Right renal cortex interstitium (tissue), 3 donors: ENCODE results near the gene ZDHHC12. TPM values are rescaled to one million over a fixed set of nuclear protein-coding genes. Genes with fewer than 3 reads are reported as not detected.

Experiments
- DNase-seq, 3 donors: peaks; one replicate each; pipeline ENCODE4 v3.0.0-alpha.2; 2013; ENCODE audit warnings: low read depth in 3 of 3, low spot score in 2 of 3
- polyA plus RNA-seq, 3 donors: library from polyadenylated mRNA; unstranded; fragments of 120-200 nt; gene quantifications; one replicate each; pipeline ENCODE4 v1.2.1, GENCODE V29; 2013; ENCODE audit not compliant: insufficient read length in 3 of 3

Gene ZDHHC12
- polyA plus RNA-seq, 3 donors: 14.4 to 19.5 (median 17.0) TPM

DNA sequence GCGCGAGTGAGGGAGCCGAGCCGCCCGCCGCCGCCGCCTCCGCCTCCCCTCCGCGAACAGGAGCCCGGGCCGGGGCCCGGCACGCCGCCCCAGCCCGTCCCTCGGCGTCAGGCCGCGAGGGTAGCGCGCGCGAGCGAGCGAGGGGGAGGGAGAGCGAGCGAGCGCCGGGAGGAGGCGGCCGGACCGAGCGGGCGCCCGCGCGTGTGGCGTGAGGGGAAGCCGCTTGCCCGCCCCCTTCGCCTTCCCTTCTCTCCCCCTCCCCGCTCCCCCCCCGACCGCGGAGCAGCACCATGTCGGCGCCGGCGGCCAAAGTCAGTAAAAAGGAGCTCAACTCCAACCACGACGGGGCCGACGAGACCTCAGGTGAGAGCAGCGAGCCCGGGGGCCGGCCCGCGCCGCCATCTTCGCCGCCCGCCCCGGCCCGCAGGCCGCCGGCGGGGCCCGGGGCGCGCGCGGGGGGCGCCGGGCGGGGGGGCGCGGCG, 34.6 kb downstream of the ZDHHC12 start:
- DNase-seq: no peak

GRCh38 chr9:128688501-128689292, 35.2 kb downstream of the ZDHHC12 start, which contains the start of gene SET:
Gene SET, plus strand, starts transcription at chr9:128689222. Its CDS starts 361 bp downstream, at chr9:128689583.
- peak in 2 of 3 donors; percentile 86 to 90 for DNase-seq

DNA sequence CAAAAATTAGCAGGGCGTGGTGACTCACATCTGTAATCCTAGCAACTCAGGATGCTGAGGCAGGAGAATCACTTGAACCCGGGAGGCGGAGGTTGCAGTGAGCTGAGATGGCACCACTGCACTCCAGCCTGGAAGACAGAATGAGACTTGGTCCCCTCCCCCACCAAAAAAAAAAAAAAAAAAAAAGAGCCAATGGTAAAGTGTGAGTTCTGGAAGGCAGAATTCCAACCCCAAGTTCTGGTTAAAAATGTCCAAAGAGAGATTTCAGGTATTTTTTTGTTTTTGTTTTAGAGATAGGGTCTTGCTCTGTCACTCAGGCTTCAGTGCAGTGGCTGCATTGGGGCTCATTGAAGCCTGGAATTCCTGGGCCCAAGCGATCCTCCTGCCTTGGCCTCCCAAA, 36.5 kb downstream of the ZDHHC12 start:
- no peak for DNase-seq

GRCh38 chr9:128685636-128686489, 38.1 kb downstream of the ZDHHC12 start:
- DNase-seq: no peak

DNA sequence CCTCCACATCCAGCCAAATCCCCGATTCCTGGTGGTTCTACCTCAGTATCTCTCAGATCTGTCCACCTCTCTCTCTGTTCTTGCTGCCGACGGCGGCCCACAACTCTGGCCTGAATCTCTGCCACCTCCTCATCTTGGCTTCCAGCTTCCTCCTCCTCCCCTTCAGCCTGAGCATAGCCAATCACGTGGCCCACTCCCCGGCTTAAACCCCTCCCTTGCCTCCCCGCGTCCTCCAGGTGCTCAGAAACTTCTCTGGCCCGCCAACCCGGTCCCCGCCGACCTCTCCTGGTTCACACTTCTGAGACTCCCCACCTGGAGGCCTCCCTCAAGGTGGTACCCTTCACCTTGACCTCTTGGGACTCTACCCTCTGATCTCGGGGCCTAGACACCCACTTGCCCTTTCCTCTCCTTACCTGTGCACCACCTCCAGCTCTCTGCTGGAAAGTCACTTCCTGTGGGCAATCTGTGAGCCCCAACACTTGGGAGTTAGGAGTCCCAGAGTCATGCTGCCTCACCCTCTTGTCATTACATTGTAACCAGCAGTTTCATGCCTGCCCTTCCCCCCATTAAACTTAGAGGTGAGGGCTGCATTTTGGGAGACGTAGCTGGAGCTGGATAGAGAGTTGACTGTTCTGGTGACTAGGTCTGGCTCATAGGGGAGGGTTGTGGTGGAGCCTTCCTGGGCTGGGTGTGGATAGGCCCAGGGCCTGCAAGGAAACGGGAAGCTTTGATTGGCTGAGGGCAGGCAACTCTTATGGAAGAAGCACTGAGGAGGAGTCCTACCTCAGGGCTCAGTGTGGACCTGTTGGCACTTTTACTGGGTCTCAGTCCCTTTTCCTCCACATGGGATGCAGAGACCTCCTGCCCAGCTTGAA, 39.4 kb downstream of the ZDHHC12 start:
- no peak for DNase-seq

- DNase-seq: no peak
Measured at GRCh38 chr9:128684065-128684324, 39.9 kb downstream of the ZDHHC12 start.

DNA sequence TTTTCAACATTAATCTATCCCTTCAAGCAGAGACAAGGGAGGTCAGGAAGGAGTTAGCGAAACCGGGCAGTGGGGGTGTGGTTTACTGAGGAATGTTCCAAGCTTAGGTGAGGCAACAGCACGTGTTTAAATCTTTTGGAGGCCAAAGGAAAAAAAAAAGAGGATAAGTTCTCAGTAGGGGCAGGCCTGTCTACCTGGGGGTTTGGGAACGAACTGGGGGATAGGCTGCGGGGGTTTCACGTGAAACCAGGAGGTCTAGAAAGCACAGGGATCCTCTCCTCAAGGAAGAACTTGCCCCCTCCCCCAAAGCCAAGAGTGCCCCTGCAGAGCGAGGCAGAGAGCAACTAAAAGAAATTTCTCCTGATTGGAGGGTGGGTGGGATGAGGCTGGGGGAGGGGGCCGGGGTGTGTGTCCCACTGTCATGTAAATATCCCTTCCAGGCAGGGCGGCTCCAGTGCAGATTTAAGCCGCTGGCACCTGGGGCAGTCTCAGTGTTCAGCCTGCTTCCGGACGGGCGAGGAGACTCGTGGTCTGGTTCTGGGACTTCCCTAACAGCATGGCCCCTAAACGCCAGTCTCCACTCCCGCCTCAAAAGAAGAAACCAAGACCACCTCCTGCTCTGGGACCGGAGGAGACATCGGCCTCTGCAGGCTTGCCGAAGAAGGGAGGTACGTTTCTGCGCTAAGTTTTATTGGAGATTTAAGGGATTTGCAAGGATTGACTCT, 40.4 kb downstream of the ZDHHC12 start:
- DNase-seq: no peak

DNA sequence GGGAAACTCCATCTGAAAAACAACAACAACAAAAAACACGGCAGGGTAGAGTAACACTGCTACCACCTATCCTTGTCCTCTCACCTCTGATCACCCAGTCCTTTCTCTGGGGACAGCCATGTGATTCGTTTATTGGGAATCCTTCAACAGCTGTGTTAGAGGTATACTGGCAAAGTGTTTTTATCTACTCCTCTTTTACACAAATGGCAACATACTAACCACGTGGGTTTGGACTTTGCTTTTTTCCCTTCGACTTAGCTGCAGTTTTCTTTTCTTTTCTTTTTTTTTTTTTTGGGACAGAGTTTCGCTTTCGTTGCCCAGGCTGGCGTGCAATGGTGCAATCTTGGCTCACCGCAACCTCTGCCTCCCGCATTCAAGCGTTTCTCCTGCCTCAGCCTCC, 46.1 kb downstream of the ZDHHC12 start:
- DNase-seq: no peak

- DNase-seq: no peak
Measured at GRCh38 chr9:128675382-128675781, 48.5 kb downstream of the ZDHHC12 start.

Other genes starting within 250 kb of the ZDHHC12 start
- 10 to 100 TPM; 31.5 to 32.1 (median 31.8) TPM for gene GLE1, start 219.4 kb downstream of the ZDHHC12 start, polyA plus RNA-seq
- gene SPTAN1, start 171.5 kb downstream of the ZDHHC12 start, polyA plus RNA-seq: 100 to 1,000 TPM; 288 to 327 (median 319) TPM
- gene DYNC2I2, start 67.3 kb downstream of the ZDHHC12 start, polyA plus RNA-seq: 10 to 100 TPM; 54.2 to 58.1 (median 57.6) TPM
- gene SET, start 34.9 kb downstream of the ZDHHC12 start, polyA plus RNA-seq: 100 to 1,000 TPM; 701 to 773 (median 755) TPM
- gene PKN3, start 21.6 kb downstream of the ZDHHC12 start, polyA plus RNA-seq: 10 to 100 TPM in 1 of 3 donors, 1 to 10 TPM in 2; 8.3 to 10.2 (median 9.3) TPM
- 10 to 100 TPM; 29.1 to 32.2 (median 30.4) TPM for gene ZER1, start 47.8 kb upstream of the ZDHHC12 start, polyA plus RNA-seq
- gene TBC1D13, start 63.1 kb upstream of the ZDHHC12 start, polyA plus RNA-seq: 10 to 100 TPM; 35.8 to 37.9 (median 37.9) TPM
- 1 to 10 TPM; 6.3 to 9.6 (median 6.7) TPM for gene ENDOG, start 94.4 kb upstream of the ZDHHC12 start, polyA plus RNA-seq
- 10 to 100 TPM; 26.1 to 35.1 (median 33.2) TPM for gene SPOUT1, start 105.7 kb upstream of the ZDHHC12 start, polyA plus RNA-seq
- gene KYAT1, start 157.8 kb upstream of the ZDHHC12 start, polyA plus RNA-seq: 10 to 100 TPM; 18.9 to 20.7 (median 19.7) TPM
- 10 to 100 TPM; 27.2 to 31.1 (median 28.2) TPM for gene LRRC8A, start 158.0 kb upstream of the ZDHHC12 start, polyA plus RNA-seq
- gene PHYHD1, start 196.9 kb upstream of the ZDHHC12 start, polyA plus RNA-seq: 10 to 100 TPM; 52.5 to 57.0 (median 54.4) TPM
- 10 to 100 TPM; 15.6 to 18.9 (median 17.0) TPM for gene DOLK, start 223.5 kb upstream of the ZDHHC12 start, polyA plus RNA-seq
- 10 to 100 TPM; 38.6 to 41.4 (median 40.5) TPM for gene NUP188, start 223.6 kb upstream of the ZDHHC12 start, polyA plus RNA-seq